ENCODE results near the gene NOL3. TPM values are rescaled to one million over a fixed set of nuclear protein-coding genes. Genes with fewer than 3 reads are reported as not detected.
A peak's percentile ranks its signal among the peaks of the same experiment; 100 is the strongest.

NOL3 gene
- total RNA-seq, 1 experiment from 2014 or later, result 5.6 TPM

DNA sequence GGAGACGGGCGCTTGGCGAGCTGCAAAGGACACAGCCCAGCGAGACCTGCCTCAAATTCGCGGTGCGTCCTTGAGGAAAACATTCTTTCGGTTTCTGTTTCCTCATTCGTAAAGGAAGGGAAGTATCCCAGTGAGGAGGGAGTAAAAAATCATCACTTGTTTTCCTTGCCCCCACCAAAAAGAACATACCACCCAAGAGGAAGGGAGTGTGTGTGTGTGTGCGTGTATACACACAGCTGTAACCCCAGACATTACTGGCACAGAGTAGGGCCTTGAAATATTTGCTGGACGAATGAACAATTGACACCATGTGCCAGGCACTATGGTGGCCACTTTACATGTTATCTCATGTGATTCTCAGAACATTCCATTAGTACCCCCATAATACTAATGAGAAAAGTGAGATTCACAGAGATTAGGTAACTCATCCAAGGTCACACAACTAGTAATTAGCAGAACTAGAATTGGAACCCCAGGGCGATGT, 15.4 kb downstream of the NOL3 start:
- Histone ChIP-seq H3K56ac (ENCODE audit: insufficient read length, low read depth, low read length) (no peak overlapping the region), H3K18ac (ENCODE audit: insufficient read length, low read depth, low read length) (no peak overlapping the region), H3K27ac (ENCODE audit: insufficient read length, low read depth, low read length) (no peak overlapping the region), H2BK15ac (ENCODE audit: low read depth, low read length) (no peak overlapping the region), H3K14ac (ENCODE audit: insufficient read depth, low read length) (no peak overlapping the region), H3K4ac (ENCODE audit: low read depth, low read length) (no peak overlapping the region), H2AK5ac (ENCODE audit: insufficient read length, low read length) (no peak overlapping the region), H3K23me2 (ENCODE audit: insufficient read length, low read depth, low read length, poor library complexity, severe bottlenecking) (peaks cover 12% of the 10 kb centered on the region), H4K91ac (ENCODE audit: insufficient read length, low read depth, low read length) (no peak overlapping the region), H3K4me2 (ENCODE audit: insufficient read depth, insufficient read length, low read length) (peak overlapping the region; percentile 1), H3K79me1 (ENCODE audit: insufficient read depth, low read depth, low read length, poor library complexity, severe bottlenecking) (no peaks in the 10 kb centered on the region), H3K23ac (ENCODE audit: insufficient read length, low read depth, low read length) (no peak overlapping the region), H4K20me1 (ENCODE audit: control insufficient read depth, insufficient read depth, insufficient read length) (no peaks in the 10 kb centered on the region), H4K5ac (ENCODE audit: insufficient read length, low read depth, low read length) (no peak overlapping the region), H2BK20ac (ENCODE audit: low read depth, low read length, poor library complexity, severe bottlenecking) (no peak overlapping the region), H3K9ac (ENCODE audit: extremely low read depth, insufficient read length, low read length) (no peak overlapping the region), H2BK120ac (ENCODE audit: low read depth, low read length, poor library complexity, severe bottlenecking) (no peak overlapping the region), H3T11ph (ENCODE audit: low read length) (no peak overlapping the region), H3K27me3 (ENCODE audit: insufficient read depth, low read length) (peaks cover 4% of the 10 kb centered on the region), H3K4me1 (ENCODE audit: insufficient read depth, low read length) (peaks cover 6% of the 10 kb centered on the region; the same call in 1 of the 2 replicates), H2BK12ac (ENCODE audit: insufficient read length, low read depth, low read length) (no peak overlapping the region), H2BK5ac (ENCODE audit: insufficient read length, low read length) (no peak overlapping the region), H3K9me3 (ENCODE audit: control insufficient read depth, low read depth, low read length) (no peaks in the 10 kb centered on the region), H3K79me2 (ENCODE audit: insufficient read depth, low read length) (no peaks in the 10 kb centered on the region), H2AFZ (ENCODE audit: low read length) (no peak overlapping the region), H4K8ac (replicated peaks; ENCODE audit: insufficient read length, low read depth, low read length) (no peak overlapping the region)
- H3K4me3 Mint-ChIP-seq, result peak overlapping the region in 1 of 2 experiments; percentile 81; a peak in 2 of 5 replicates
- TF ChIP-seq, protein P1, sequence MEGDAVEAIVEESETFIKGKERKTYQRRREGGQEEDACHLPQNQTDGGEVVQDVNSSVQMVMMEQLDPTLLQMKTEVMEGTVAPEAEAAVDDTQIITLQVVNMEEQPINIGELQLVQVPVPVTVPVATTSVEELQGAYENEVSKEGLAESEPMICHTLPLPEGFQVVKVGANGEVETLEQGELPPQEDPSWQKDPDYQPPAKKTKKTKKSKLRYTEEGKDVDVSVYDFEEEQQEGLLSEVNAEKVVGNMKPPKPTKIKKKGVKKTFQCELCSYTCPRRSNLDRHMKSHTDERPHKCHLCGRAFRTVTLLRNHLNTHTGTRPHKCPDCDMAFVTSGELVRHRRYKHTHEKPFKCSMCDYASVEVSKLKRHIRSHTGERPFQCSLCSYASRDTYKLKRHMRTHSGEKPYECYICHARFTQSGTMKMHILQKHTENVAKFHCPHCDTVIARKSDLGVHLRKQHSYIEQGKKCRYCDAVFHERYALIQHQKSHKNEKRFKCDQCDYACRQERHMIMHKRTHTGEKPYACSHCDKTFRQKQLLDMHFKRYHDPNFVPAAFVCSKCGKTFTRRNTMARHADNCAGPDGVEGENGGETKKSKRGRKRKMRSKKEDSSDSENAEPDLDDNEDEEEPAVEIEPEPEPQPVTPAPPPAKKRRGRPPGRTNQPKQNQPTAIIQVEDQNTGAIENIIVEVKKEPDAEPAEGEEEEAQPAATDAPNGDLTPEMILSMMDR (conservative IDR thresholded peaks at IDR 0.05), result no peak
- H3K9me3 Mint-ChIP-seq, result no peaks in the 10 kb centered on the region; a peak in 1 of 5 replicates
- peaks cover 16 to 21% of the 10 kb centered on the region in 2 experiments for H3K4me1 Mint-ChIP-seq
- no peaks in the 10 kb centered on the region for H3K36me3 Mint-ChIP-seq (ENCODE audit: insufficient read depth in 1 of 3, low read depth in 3 of 3)
- no peak for DNase-seq
- no CpG with 5 or more reads among the region's 12 CpGs for WGBS (ENCODE audit: extremely low coverage, insufficient read length, low lambda C conversion rate)
- no peak overlapping the region for H3K27ac Mint-ChIP-seq
- peaks cover 29% of the 10 kb centered on the region for H3K27me3 Mint-ChIP-seq (ENCODE audit: low read depth)
